ENCODE data around the gene CEP68. TPM values are rescaled to one million over a fixed set of nuclear protein-coding genes. Genes with fewer than 3 reads are reported as not detected.
"Not testable (repeated sequence)": the region's sequence is repeated elsewhere in the genome, so short reads cannot be mapped to it uniquely, and the experiment has no call there.

The CEP68 gene
- total and polyA plus RNA-seq, 5 donors: 8.6 to 19.3 (median 13.9) TPM

- ATAC-seq (peak; percentile 28 to 54), DNase-seq (no peak)
- Histone ChIP-seq H3K27ac (ENCODE audit: low read length) (no peak overlapping the region), H3K4me1 (ENCODE audit: control insufficient read depth, insufficient read depth, low read length) (peaks cover 6% of the 10 kb centered on the region), H3K4me3 (ENCODE audit: low read length) (no peak overlapping the region), H3K9me3 (ENCODE audit: control insufficient read depth, low read length) (no peaks in the 10 kb centered on the region), H3K27me3 (ENCODE audit: control insufficient read depth, insufficient read depth) (no peaks in the 10 kb centered on the region)
- intact Hi-C loops (cut with DNase I): no loop called here
- WGBS: 63% methylated on average over 8 of the region's 8 CpGs
Observed at GRCh38 chr2:65031341-65032018, 24.7 kb upstream of the CEP68 start.

- ATAC-seq (peak; percentile 65), DNase-seq (no peak)
- no peaks in the 10 kb centered on the region for H3K9me3 ChIP-seq (ENCODE audit: control insufficient read depth, low read length)
- H3K4me1 ChIP-seq (ENCODE audit: control insufficient read depth, insufficient read depth, low read length): peaks cover 6% of the 10 kb centered on the region
- H3K4me3 ChIP-seq (ENCODE audit: low read length): no peak overlapping the region
- H3K27ac ChIP-seq (ENCODE audit: low read length): no peak overlapping the region
- intact Hi-C loops (cut with DNase I): no loop called here
- no peaks in the 10 kb centered on the region for H3K27me3 ChIP-seq (ENCODE audit: control insufficient read depth, insufficient read depth)
- 40% methylated on average over 13 of the region's 13 CpGs for WGBS
Observed at GRCh38 chr2:65032019-65032975, 23.9 kb upstream of the CEP68 start.

DNA sequence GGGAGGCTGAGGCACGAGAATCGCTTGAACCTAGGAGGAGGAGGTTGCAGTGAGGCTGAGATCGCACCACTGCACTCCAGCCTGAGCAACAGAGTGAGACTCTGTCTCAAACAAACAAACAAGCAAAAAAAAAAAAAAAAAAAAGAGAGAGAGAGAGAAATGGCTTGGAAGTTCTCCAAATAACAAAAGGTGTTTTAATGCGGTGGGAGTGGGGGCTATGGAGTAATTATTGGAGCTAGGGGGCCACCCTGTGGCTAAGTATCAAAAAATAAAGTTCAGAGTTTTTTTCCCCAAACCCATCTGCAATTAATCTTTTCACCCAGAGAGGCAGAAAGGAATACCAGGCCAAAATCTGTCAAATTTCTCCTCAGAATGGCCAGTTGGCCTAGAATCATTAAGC lies 23.0 kb upstream of the CEP68 start:
- Histone ChIP-seq H3K4me3 (ENCODE audit: low read length) (no peak overlapping the region), H3K9me3 (ENCODE audit: control insufficient read depth, low read length) (no peaks in the 10 kb centered on the region), H3K4me1 (ENCODE audit: control insufficient read depth, insufficient read depth, low read length) (peaks cover 6% of the 10 kb centered on the region), H3K27ac (ENCODE audit: low read length) (no peak overlapping the region), H3K27me3 (ENCODE audit: control insufficient read depth, insufficient read depth) (no peaks in the 10 kb centered on the region)
- ATAC-seq (no peak), DNase-seq (no peak)
- 88% methylated on average over 4 of the region's 4 CpGs for WGBS
- intact Hi-C loops (cut with DNase I): no loop called here

- H3K27ac ChIP-seq (ENCODE audit: low read length); H3K27me3 ChIP-seq (ENCODE audit: control insufficient read depth, insufficient read depth); ATAC-seq; DNase-seq; intact Hi-C loops (cut with DNase I); H3K4me1 ChIP-seq (ENCODE audit: control insufficient read depth, insufficient read depth, low read length); H3K9me3 ChIP-seq (ENCODE audit: control insufficient read depth, low read length); H3K4me3 ChIP-seq (ENCODE audit: low read length): not testable (repeated sequence)
- WGBS: 96% methylated on average over 4 of the region's 4 CpGs
Observed at GRCh38 chr2:65033667-65034066, 22.5 kb upstream of the CEP68 start.

- Histone ChIP-seq H3K27me3 (ENCODE audit: control insufficient read depth, insufficient read depth) (no peaks in the 10 kb centered on the region), H3K27ac (ENCODE audit: low read length) (no peak overlapping the region), H3K9me3 (ENCODE audit: control insufficient read depth, low read length) (no peaks in the 10 kb centered on the region), H3K4me3 (ENCODE audit: low read length) (no peak overlapping the region), H3K4me1 (ENCODE audit: control insufficient read depth, insufficient read depth, low read length) (peaks cover 6% of the 10 kb centered on the region)
- WGBS: 59% methylated on average over 6 of the region's 6 CpGs
- DNase-seq (no peak), ATAC-seq (no peak)
- intact Hi-C loops (cut with DNase I): loop anchor here in 1 of 4 donors (5.0 kb wide), 1 partner anchor 118 kb away; no protein-coding TSS in a partner anchor
Observed at GRCh38 chr2:65035351-65035943, 20.8 kb upstream of the CEP68 start.

DNA sequence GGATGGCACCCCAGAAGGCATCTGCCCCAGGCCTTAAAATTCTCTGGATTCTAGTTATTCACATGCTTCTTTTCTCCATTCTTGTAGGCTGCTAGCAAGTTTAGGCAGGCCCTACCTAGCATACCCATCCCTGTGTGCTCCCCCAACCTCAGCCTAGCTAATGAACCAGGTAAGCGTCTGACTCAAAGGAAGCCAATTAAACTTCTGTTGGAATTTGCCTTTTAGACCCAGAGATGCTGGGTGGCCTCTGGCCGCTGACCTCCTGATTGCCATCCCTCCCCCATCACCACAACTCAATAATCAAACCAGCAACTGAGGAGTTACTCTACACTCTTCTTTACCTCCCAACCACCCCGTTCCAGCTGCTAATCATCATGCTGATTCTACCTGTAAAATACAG lies 19.0 kb upstream of the CEP68 start:
- Histone ChIP-seq H3K4me3 (ENCODE audit: low read length) (no peak overlapping the region), H3K4me1 (ENCODE audit: control insufficient read depth, insufficient read depth, low read length) (peaks cover 3% of the 10 kb centered on the region), H3K27me3 (ENCODE audit: control insufficient read depth, insufficient read depth) (no peaks in the 10 kb centered on the region), H3K27ac (ENCODE audit: low read length) (no peak overlapping the region), H3K9me3 (ENCODE audit: control insufficient read depth, low read length) (no peaks in the 10 kb centered on the region)
- DNase-seq (no peak), ATAC-seq (no peak)
- intact Hi-C loops (cut with DNase I): loop anchor here in 1 of 4 donors (5.0 kb wide), 1 partner anchor 120 kb away; no protein-coding TSS in a partner anchor
- 89% methylated on average over 3 of the region's 3 CpGs for WGBS

GRCh38 chr2:65039640-65040039 lies 16.6 kb upstream of the CEP68 start:
- Histone ChIP-seq H3K4me1 (ENCODE audit: control insufficient read depth, insufficient read depth, low read length) (no peaks in the 10 kb centered on the region), H3K27me3 (ENCODE audit: control insufficient read depth, insufficient read depth) (no peaks in the 10 kb centered on the region), H3K4me3 (ENCODE audit: low read length) (no peak overlapping the region), H3K27ac (ENCODE audit: low read length) (no peak overlapping the region), H3K9me3 (ENCODE audit: control insufficient read depth, low read length) (no peaks in the 10 kb centered on the region)
- DNase-seq (no peak), ATAC-seq (no peak)
- WGBS: 86% methylated on average over 3 of the region's 3 CpGs
- intact Hi-C loops (cut with DNase I): loop anchor here (2.0 to 5.0 kb wide), 2 partner anchors 122 to 123 kb away; no protein-coding TSS in a partner anchor

DNA sequence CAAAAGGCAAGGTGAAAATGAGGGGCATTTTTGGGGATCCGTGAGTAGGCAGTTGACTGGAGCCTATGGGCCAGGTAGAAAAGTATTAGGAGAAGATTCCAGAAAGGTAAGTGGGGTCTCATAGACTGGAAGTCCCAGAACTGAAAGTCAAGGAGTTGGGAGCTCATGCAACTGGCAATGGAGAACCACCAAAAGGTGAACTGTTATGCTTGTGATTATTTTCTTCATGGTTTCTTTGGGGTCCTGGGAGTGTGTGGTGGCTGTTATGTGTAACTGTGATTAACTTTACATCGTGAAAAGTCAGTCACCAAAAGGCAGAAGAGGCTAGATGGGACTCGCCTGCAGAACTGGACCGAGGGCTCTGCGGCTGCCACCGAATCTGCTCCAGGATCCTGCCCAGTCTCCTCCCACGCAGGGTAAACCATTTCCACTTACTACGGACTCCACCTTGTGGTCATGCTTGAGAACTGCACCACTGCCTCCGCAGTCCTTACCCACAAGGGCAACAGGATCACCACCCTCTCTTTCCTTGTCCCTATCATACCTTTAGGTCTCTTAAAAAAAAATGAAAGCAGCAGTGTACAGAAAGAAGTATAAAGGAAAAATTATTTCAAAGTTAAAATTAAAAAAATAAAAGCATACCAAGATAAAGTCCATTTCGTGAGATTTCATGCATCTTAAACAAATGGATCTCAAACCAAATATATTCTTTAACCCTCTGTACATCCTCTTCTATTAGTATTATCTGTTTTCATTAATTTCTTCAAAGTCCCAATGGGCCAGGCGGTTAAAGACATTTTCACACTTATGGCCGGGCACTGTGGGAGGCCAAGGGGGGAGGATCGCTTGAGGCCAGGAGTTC lies 15.6 kb upstream of the CEP68 start:
- 31% methylated on average over 13 of the region's 13 CpGs for WGBS
- ATAC-seq (peak; percentile 94 to 95), DNase-seq (peak; percentile 86 to 92 (median 90))
- Histone ChIP-seq H3K4me3 (ENCODE audit: low read length) (no peak overlapping the region), H3K9me3 (ENCODE audit: control insufficient read depth, low read length) (no peaks in the 10 kb centered on the region), H3K4me1 (ENCODE audit: control insufficient read depth, insufficient read depth, low read length) (no peaks in the 10 kb centered on the region), H3K27ac (ENCODE audit: low read length) (no peak overlapping the region), H3K27me3 (ENCODE audit: control insufficient read depth, insufficient read depth) (no peaks in the 10 kb centered on the region)
- intact Hi-C loops (cut with DNase I): loop anchor here in 3 of 4 donors (2.0 to 5.0 kb wide), 2 partner anchors 123 to 124 kb away; no protein-coding TSS in a partner anchor

DNA sequence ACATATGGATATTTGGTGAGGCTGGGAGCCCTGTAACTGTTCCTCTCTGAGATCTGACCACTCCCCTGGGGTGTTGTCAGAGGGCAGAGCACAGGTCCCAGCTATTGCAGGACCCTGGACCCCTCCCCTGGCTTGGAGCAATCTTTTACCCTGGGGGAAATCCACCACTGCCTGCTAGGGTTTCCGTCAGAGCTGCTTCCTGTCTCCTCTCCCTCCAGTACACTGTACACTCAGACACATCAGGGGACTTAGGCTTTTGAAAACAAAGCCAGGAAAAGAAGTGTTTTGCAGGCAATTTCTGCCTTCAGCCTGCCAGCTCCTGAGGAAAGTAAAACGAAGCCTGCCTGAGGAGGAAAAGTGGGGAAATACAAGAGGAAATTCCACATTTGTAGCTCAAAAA lies 13.2 kb upstream of the CEP68 start:
- Histone ChIP-seq H3K27ac (ENCODE audit: low read length) (no peak overlapping the region), H3K9me3 (ENCODE audit: control insufficient read depth, low read length) (no peaks in the 10 kb centered on the region), H3K4me3 (ENCODE audit: low read length) (no peak overlapping the region), H3K4me1 (ENCODE audit: control insufficient read depth, insufficient read depth, low read length) (no peaks in the 10 kb centered on the region), H3K27me3 (ENCODE audit: control insufficient read depth, insufficient read depth) (no peaks in the 10 kb centered on the region)
- intact Hi-C loops (cut with DNase I): loop anchor here in 1 of 4 donors (5.0 kb wide), 1 partner anchor 126 kb away; no protein-coding TSS in a partner anchor
- DNase-seq (no peak), ATAC-seq (peak; percentile 14 to 58)
- WGBS: 53% methylated on average over 2 of the region's 2 CpGs

DNA sequence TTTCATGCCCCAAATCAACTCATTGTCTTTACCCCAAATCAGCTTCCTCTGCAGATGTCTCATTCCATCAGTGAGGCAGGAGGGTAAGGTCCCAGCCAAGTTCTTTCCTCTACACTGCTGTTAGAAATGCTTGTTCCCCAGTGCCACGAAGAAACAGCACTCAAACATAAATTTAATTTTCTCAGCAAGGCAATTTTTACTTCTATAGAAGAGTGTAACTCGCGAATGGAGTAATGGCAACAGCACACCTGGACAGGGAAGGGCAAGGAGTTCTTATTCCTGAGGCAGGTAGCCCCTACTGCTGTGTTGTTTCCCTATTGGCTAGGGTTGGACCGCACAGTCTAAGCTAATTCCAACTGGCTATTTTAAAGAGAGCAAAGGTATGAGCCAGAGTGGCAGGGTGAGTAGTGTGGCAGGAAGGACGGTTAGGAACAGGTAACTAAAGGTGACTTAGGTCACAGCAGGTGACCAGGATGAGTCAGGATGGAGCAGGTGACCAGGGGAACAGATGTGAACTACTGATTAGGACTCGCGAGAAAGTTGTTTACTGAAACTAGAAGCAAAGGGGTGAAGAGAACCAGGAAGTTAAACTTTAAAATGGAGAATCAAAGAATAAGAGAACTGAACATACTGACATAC lies 12.0 kb upstream of the CEP68 start:
- Histone ChIP-seq H3K27me3 (ENCODE audit: control insufficient read depth, insufficient read depth) (no peaks in the 10 kb centered on the region), H3K27ac (ENCODE audit: low read length) (no peak overlapping the region), H3K4me1 (ENCODE audit: control insufficient read depth, insufficient read depth, low read length) (no peaks in the 10 kb centered on the region), H3K4me3 (ENCODE audit: low read length) (no peak overlapping the region), H3K9me3 (ENCODE audit: control insufficient read depth, low read length) (no peaks in the 10 kb centered on the region)
- intact Hi-C loops (cut with DNase I): loop anchor here in 1 of 4 donors (5.0 kb wide), 1 partner anchor 127 kb away; no protein-coding TSS in a partner anchor
- ATAC-seq (no peak), DNase-seq (no peak)
- WGBS: 94% methylated on average over 7 of the region's 7 CpGs
